OCI-LY7 (cell line): ENCODE measurements around the gene TBC1D9B. TPM values are rescaled to one million over a fixed set of nuclear protein-coding genes. Genes with fewer than 3 reads are reported as not detected.

Source experiments
- BruUV-seq: library from RNA; stranded (reverse); fragments of 400-500 nt; replicated peaks from 2 replicates; lab custom pipeline; 2021; lab: Mats Ljungman, UMichigan
- CTCF ChIA-PET: fragments of 300-600 bp; sonication (Branson Sonifier 250); formaldehyde crosslinking; loops from one replicate; lab custom pipeline; 2022; ENCODE audit warnings: antibody characterized with exemption; ENCODE audit not compliant: unreplicated experiment; lab: Charles Lee
- POLR2A ChIA-PET: fragments of 300-600 bp; sonication (Branson Sonifier 250); formaldehyde crosslinking; loops from one replicate; lab custom pipeline; 2022; ENCODE audit warnings: antibody characterized with exemption; lab: Charles Lee
- DNase-seq: peaks from one replicate; pipeline ENCODE4 v3.0.0-alpha.2; 2015; ENCODE audit warnings: low spot score
- H2AFZ ChIP-seq: fragments of 200-600 bp; sonication (generic), shearing (Covaris generic); 2 replicates; pipeline ENCODE4 v1.6.1; 2014; ENCODE audit warnings: mild to moderate bottlenecking, antibody characterized with exemption, low read length, moderate library complexity
- H3K27ac ChIP-seq: fragments of 200-600 bp; sonication (generic); 2 replicates; pipeline ENCODE4 v1.5.1; 2014; ENCODE audit warnings: mixed run types, low read depth, mild to moderate bottlenecking, moderate library complexity, low read length, inconsistent platforms; ENCODE audit not compliant: poor library complexity, severe bottlenecking
- H3K36me3 ChIP-seq: fragments of 200-600 bp; sonication (generic); 2 replicates; pipeline ENCODE4 v1.6.1; 2014; ENCODE audit warnings: mild to moderate bottlenecking, antibody characterized with exemption, low read length, moderate library complexity, mixed read lengths; ENCODE audit not compliant: insufficient read depth
- H3K4me1 ChIP-seq: fragments of 200-600 bp; sonication (generic); 2 replicates; pipeline ENCODE4 v1.5.1; 2014; ENCODE audit warnings: mild to moderate bottlenecking, low read length; ENCODE audit not compliant: insufficient read depth, poor library complexity, severe bottlenecking
- H3K4me2 ChIP-seq: fragments of 200-600 bp; sonication (generic); 2 replicates; pipeline ENCODE4 v1.6.1; 2014; ENCODE audit warnings: mild to moderate bottlenecking, low read length
- H3K4me3 ChIP-seq: fragments of 200-600 bp; sonication (generic); 2 replicates; pipeline ENCODE4 v1.5.1; 2014; ENCODE audit warnings: mild to moderate bottlenecking, low read depth, low read length; ENCODE audit not compliant: poor library complexity, severe bottlenecking
- H3K79me2 ChIP-seq: fragments of 200-600 bp; sonication (generic); 2 replicates; pipeline ENCODE4 v1.6.1; 2016; ENCODE audit warnings: low read depth, mild to moderate bottlenecking, low read length, moderate library complexity, mixed read lengths; ENCODE audit not compliant: insufficient read depth
- H3K9me2 ChIP-seq: fragments of 200-600 bp; sonication (generic); 2 replicates; pipeline ENCODE4 v1.6.1; 2016; ENCODE audit warnings: mild to moderate bottlenecking, low read length, mixed read lengths; ENCODE audit not compliant: insufficient read depth
- H3K9me3 ChIP-seq: fragments of 200-600 bp; sonication (generic); 2 replicates; pipeline ENCODE4 v1.6.1; 2014; ENCODE audit warnings: mild to moderate bottlenecking, mixed run types, low read length, mixed read lengths
- H4K20me1 ChIP-seq: fragments of 200-600 bp; sonication (generic); 2 replicates; pipeline ENCODE4 v1.6.1; 2014; ENCODE audit warnings: mild to moderate bottlenecking, antibody characterized with exemption, low read length, moderate library complexity, mixed read lengths; ENCODE audit not compliant: insufficient read depth
- EZH2phosphoT487 ChIP-seq: fragments of 200-600 bp; sonication (generic); IDR thresholded peaks from 2 replicates; pipeline ENCODE4 v1.6.1; 2018; ENCODE audit warnings: low read depth, borderline replicate concordance, mild to moderate bottlenecking, mixed run types, antibody characterized with exemption, low read length, moderate library complexity, mixed read lengths
- intact Hi-C: fragments of 100-400 bp; cut with micrococcal nuclease; formaldehyde crosslinking; loops from one replicate; pipeline ENCODE4 v1.10.0; 2022; ENCODE audit not compliant: unreplicated experiment
- total RNA-seq, 2 experiments: library from RNA; depleted of rRNA in 1 of 2; stranded (reverse); fragments of >200 nt in 1 of 2; shearing (Covaris generic) in 1 of 2; gene quantifications; 2 replicates each; pipeline ENCODE4 v1.2.3, GENCODE V29; 2014 to 2022
- TF ChIP-seq, protein P1 (sequence below): fragments of 200-600 bp; sonication (generic); conservative IDR thresholded peaks from 2 replicates; pipeline ENCODE4 v1.5.1; 2014; ENCODE audit warnings: mild to moderate bottlenecking, antibody characterized with exemption, low read length, moderate library complexity, mixed read lengths

TBC1D9B gene
- total RNA-seq, 2 experiments from 2014 or later = 52.2 to 106 TPM

DNA sequence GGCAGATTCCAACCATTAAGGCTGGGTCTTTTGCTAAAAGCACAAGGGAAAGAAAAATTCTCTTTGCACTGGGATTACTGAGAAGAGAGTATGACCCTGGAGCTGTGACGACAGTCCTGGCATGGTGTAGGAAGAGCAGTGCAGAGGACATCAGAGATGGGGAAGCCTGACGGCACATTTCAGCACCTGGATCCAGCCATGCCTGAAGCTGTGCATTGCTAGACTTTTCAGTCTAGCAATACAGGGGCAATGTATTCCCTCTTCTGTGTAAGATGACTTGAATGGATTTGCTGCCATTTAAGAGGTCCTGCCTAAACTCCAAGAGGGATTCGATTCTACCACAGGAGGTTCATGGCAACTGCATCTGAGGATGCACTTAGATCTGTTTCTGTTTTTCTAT, 36.7 kb downstream of the TBC1D9B start:
- POLR2A ChIA-PET = interaction anchor here (1.0 kb wide), 1 partner anchor 15 kb away, joined by 4 read pairs; no protein-coding TSS in a partner anchor
- no peaks in the 10 kb centered on the region for H3K79me2 ChIP-seq
- CTCF ChIA-PET = no interaction called here
- H3K4me2 ChIP-seq = no peak overlapping the region
- H3K4me1 ChIP-seq = peaks cover 10% of the 10 kb centered on the region
- no peaks in the 10 kb centered on the region for H3K9me2 ChIP-seq
- no peak overlapping the region for H3K4me3 ChIP-seq
- intact Hi-C loops = no loop called here
- TF ChIP-seq EZH2phosphoT487 = no peak
- TF ChIP-seq, protein P1, sequence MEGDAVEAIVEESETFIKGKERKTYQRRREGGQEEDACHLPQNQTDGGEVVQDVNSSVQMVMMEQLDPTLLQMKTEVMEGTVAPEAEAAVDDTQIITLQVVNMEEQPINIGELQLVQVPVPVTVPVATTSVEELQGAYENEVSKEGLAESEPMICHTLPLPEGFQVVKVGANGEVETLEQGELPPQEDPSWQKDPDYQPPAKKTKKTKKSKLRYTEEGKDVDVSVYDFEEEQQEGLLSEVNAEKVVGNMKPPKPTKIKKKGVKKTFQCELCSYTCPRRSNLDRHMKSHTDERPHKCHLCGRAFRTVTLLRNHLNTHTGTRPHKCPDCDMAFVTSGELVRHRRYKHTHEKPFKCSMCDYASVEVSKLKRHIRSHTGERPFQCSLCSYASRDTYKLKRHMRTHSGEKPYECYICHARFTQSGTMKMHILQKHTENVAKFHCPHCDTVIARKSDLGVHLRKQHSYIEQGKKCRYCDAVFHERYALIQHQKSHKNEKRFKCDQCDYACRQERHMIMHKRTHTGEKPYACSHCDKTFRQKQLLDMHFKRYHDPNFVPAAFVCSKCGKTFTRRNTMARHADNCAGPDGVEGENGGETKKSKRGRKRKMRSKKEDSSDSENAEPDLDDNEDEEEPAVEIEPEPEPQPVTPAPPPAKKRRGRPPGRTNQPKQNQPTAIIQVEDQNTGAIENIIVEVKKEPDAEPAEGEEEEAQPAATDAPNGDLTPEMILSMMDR = no peak
- no peaks in the 10 kb centered on the region for H3K9me3 ChIP-seq
- H3K36me3 ChIP-seq = peaks cover 81% of the 10 kb centered on the region
- BruUV-seq = no TSS peak
- no peak overlapping the region for H3K27ac ChIP-seq
- DNase-seq = no peak
- H4K20me1 ChIP-seq = no peaks in the 10 kb centered on the region
- no peak overlapping the region for H2AFZ ChIP-seq

DNA sequence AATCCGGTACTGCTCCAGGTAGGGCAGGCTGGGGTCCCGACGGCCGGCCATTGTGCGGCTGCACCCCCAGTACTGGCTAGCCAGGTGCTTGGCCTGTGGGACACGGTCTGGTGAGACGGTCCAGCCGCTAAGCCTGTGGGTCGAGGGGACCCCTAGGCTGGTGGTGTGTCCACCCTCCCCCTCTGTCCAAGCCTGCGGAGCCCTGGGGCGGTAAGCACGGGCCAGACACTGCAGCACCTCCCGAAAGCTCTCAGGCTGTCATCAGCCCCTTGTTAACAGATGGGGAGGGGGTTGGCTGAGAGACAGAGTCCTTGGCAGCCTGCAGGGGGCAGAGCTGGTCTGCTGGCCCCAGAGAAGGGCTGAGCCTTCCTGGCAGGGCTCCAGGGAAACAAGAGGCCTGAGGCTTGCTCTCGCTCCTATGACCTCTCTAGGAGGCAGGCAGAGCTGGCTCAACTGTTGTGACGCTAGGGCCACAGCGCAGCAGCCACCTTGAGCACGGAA, 37.2 kb downstream of the TBC1D9B start:
- H3K4me2 ChIP-seq = no peak overlapping the region
- no peaks in the 10 kb centered on the region for H3K79me2 ChIP-seq
- peaks cover 79% of the 10 kb centered on the region for H3K36me3 ChIP-seq
- peaks cover 10% of the 10 kb centered on the region for H3K4me1 ChIP-seq
- no peak overlapping the region for H2AFZ ChIP-seq
- CTCF ChIA-PET = no interaction called here
- POLR2A ChIA-PET = no interaction called here
- no peaks in the 10 kb centered on the region for H3K9me3 ChIP-seq
- H4K20me1 ChIP-seq = no peaks in the 10 kb centered on the region
- intact Hi-C loops = no loop called here
- peak; percentile 30 for DNase-seq
- no peak overlapping the region for H3K4me3 ChIP-seq
- TF ChIP-seq EZH2phosphoT487 = no peak
- TF ChIP-seq, protein P1 = peak; percentile 65
- BruUV-seq = no TSS peak
- H3K27ac ChIP-seq = no peak overlapping the region
- no peaks in the 10 kb centered on the region for H3K9me2 ChIP-seq

DNA sequence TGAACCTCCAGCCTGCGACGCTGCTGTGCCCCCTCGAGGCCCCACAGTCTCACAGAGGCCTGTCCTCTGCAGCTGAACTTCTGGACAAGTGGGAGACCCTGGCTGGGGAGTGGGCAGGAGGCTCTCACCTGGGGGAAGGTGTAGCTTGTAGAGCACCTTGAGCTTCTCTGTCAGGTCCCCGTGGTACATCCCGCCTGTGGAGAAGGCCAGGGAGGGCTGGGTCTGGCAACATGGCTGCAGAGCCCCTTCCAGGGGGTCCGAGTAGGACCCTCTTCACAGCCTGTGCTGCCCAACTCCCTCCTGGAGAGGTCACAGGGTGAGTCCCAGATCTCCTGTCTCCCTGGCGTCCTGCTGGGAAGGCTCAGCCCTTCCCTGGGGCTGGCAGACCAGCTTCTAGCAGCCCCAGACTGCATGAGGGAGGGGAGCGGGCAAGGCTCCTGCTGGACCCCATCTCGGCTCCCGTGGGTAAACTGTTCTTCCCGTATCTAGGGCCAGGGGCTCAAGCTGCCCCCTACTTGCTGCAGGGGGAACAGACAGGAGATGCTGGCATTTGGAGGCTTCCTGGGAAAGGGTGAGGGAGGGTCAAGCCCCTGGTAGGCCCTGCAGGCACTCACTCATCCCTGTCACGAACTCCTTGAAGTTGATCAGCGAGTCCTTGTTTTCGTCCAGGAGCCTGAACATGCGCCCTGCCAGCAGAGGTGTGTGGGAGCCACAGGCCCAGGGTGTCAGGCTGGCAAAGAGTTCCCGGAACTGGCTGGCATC, 37.9 kb downstream of the TBC1D9B start:
- no peak for TF ChIP-seq EZH2phosphoT487
- TF ChIP-seq, protein P1 = no peak
- no TSS peak for BruUV-seq
- Histone ChIP-seq H3K36me3 (peaks cover 79% of the 10 kb centered on the region), H3K27ac (no peak overlapping the region), H3K4me3 (no peak overlapping the region), H4K20me1 (no peaks in the 10 kb centered on the region), H3K4me1 (peaks cover 10% of the 10 kb centered on the region), H3K79me2 (no peaks in the 10 kb centered on the region), H3K4me2 (no peak overlapping the region), H2AFZ (no peak overlapping the region), H3K9me2 (no peaks in the 10 kb centered on the region), H3K9me3 (no peaks in the 10 kb centered on the region)
- POLR2A ChIA-PET = no interaction called here
- no peak for DNase-seq
- intact Hi-C loops = no loop called here
- CTCF ChIA-PET = no interaction called here
